OCI-LY7 (cell line): ENCODE results near the gene EPN1.

Experiments
- EZH2phosphoT487 ChIP-seq: fragments of 200-600 bp; sonication (generic); IDR thresholded peaks from 2 replicates; pipeline ENCODE4 v1.6.1; 2018; ENCODE audit warnings: low read depth, borderline replicate concordance, mild to moderate bottlenecking, mixed run types, antibody characterized with exemption, low read length, moderate library complexity, mixed read lengths
- TF ChIP-seq, protein P1 (sequence below): fragments of 200-600 bp; sonication (generic); conservative IDR thresholded peaks from 2 replicates; pipeline ENCODE4 v1.5.1; 2014; ENCODE audit warnings: mild to moderate bottlenecking, antibody characterized with exemption, low read length, moderate library complexity, mixed read lengths

DNA sequence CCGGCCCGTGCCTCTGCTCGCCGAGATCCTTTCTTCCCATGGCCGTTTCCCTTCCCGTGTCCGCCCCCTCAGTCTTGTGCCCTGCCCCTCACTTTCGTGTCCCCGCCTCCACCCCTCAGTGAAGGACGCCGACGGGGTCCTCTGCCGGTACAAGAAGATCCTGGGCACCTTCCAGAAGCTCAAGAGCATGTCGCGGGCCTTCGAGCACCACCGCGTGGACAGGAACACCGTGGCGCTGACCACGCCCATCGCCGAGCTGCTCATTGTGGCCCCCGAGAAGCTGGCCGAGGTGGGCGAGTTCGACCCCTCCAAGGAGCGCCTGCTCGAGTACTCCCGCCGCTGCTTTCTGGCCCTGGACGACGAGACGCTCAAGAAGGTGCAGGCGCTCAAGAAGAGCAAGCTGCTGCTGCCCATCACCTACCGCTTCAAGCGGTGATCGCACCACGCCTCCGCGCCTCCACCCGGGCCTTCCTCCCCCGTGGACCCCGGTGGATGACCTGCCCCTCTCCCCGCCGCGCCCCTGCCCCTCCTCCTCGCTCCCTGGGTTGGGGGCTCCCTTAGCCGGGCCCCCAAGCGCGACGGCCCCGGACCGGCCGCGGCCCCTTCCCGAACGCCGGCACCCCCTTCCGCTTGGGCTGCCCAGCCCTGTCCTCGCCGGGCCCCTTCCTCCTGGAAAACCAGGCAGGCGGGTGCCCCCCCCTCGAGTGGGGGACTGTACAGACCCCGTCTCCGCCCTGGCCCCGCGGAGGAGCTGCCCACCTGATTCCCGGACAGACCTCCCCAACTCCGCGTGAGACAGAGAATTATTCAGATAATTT lies 22.5 kb upstream of the EPN1 start:
- TF ChIP-seq EZH2phosphoT487: no peak
- TF ChIP-seq, protein P1, sequence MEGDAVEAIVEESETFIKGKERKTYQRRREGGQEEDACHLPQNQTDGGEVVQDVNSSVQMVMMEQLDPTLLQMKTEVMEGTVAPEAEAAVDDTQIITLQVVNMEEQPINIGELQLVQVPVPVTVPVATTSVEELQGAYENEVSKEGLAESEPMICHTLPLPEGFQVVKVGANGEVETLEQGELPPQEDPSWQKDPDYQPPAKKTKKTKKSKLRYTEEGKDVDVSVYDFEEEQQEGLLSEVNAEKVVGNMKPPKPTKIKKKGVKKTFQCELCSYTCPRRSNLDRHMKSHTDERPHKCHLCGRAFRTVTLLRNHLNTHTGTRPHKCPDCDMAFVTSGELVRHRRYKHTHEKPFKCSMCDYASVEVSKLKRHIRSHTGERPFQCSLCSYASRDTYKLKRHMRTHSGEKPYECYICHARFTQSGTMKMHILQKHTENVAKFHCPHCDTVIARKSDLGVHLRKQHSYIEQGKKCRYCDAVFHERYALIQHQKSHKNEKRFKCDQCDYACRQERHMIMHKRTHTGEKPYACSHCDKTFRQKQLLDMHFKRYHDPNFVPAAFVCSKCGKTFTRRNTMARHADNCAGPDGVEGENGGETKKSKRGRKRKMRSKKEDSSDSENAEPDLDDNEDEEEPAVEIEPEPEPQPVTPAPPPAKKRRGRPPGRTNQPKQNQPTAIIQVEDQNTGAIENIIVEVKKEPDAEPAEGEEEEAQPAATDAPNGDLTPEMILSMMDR: no peak
